ENCODE measurements around the gene ZNF639.

ZNF639 gene

GRCh38 chr3:179376474-179376873 lies 53.6 kb downstream of the ZNF639 start:
- H3K27ac Mint-ChIP-seq (ENCODE audit: low read depth): no peak overlapping the region
- no peaks in the 10 kb centered on the region for H3K9me3 Mint-ChIP-seq
- H3K27me3 Mint-ChIP-seq: no peaks in the 10 kb centered on the region
- no peaks in the 10 kb centered on the region for H3K4me1 Mint-ChIP-seq
- peaks cover 53% of the 10 kb centered on the region for H3K36me3 Mint-ChIP-seq (ENCODE audit: insufficient read depth)
- H3K4me3 Mint-ChIP-seq: no peak overlapping the region
- no peak for DNase-seq (ENCODE audit: low spot score in 2 of 2)
- ATAC-seq (replicated peaks; ENCODE audit: extremely low read depth, poor library complexity, severe bottlenecking): no peak
